ENCODE results near the gene BBS2.

DNA sequence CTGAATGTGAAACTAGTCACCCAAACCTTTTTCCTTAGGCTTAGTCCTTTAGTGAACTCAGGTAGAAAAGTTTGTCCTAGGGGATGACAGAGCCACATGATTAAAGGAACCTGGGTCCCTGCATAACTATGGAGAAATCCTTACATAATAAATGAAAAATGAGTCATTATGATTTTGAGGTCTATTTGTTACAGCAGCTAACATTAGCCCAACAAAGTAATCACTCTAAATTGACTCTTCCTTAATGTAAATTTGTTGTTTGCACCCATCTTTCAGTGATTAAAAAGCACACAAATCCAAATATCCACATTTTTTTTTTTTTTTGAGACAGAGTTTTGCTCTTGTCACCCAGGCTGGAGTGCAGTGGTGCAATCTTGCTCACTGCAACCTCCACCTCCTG, 36.4 kb downstream of the BBS2 start:
- TF ChIP-seq ZNF142 (CRISPR knock-in tag; IDR thresholded peaks at IDR 0.05) (no peak), ZIK1 (CRISPR knock-in tag; IDR thresholded peaks at IDR 0.05; ENCODE audit: borderline replicate concordance, low read depth) (no peak), NCOA5 (CRISPR knock-in tag; IDR thresholded peaks at IDR 0.05) (no peak), KAT7 (CRISPR knock-in tag; IDR thresholded peaks at IDR 0.05; ENCODE audit: borderline replicate concordance) (no peak), ESRRA (CRISPR knock-in tag; IDR thresholded peaks at IDR 0.05; ENCODE audit: low read depth) (no peak)

All from HepG2 (cell line).